ENCODE measurements around the gene CHTF18. TPM values are rescaled to one million over a fixed set of nuclear protein-coding genes. Genes with fewer than 3 reads are reported as not detected.

CHTF18 gene
- total RNA-seq, 1 donor from 2014 or later = 42.4 TPM

GRCh38 chr16:845351-845745, 56.9 kb downstream of the CHTF18 start:
- no peaks in the 10 kb centered on the region for H3K4me1 Mint-ChIP-seq
- H3K27me3 Mint-ChIP-seq = no peaks in the 10 kb centered on the region
- no peaks in the 10 kb centered on the region for H3K36me3 Mint-ChIP-seq (ENCODE audit: low read depth)
- no peak for ATAC-seq (ENCODE audit: low read depth)
- no peak overlapping the region for H3K4me3 Mint-ChIP-seq
- no peak for TF ChIP-seq CTCF (IDR thresholded peaks at IDR 0.05)
- intact Hi-C loops (cut with micrococcal nuclease) = no loop called here
- DNase-seq = no peak
- no peaks in the 10 kb centered on the region for H3K9me3 Mint-ChIP-seq
- POLR2A ChIA-PET = no interaction called here
- CTCF ChIA-PET = no interaction called here
- H3K27ac Mint-ChIP-seq = no peak overlapping the region

GRCh38 chr16:847151-847550, 58.7 kb downstream of the CHTF18 start:
- DNase-seq (no peak), ATAC-seq (ENCODE audit: low read depth) (no peak)
- POLR2A ChIA-PET = no interaction called here
- no peaks in the 10 kb centered on the region for H3K9me3 Mint-ChIP-seq
- no peak for TF ChIP-seq CTCF (IDR thresholded peaks at IDR 0.05)
- H3K36me3 Mint-ChIP-seq (ENCODE audit: low read depth) = no peaks in the 10 kb centered on the region
- H3K27ac Mint-ChIP-seq = no peak overlapping the region
- CTCF ChIA-PET = no interaction called here
- H3K4me3 Mint-ChIP-seq = no peak overlapping the region
- intact Hi-C loops (cut with micrococcal nuclease) = no loop called here
- H3K4me1 Mint-ChIP-seq = no peaks in the 10 kb centered on the region
- no peaks in the 10 kb centered on the region for H3K27me3 Mint-ChIP-seq

Other genes starting within 250 kb of the CHTF18 start
- gene PRR35, start 228.2 kb upstream of the CHTF18 start, total RNA-seq = not detected in 2 replicates
- gene NHLRC4, start 221.6 kb upstream of the CHTF18 start, total RNA-seq = 0.83 and 1.0 TPM in 2 replicates
- 46.7 and 53.1 TPM in 2 replicates for gene PIGQ, start 218.7 kb upstream of the CHTF18 start, total RNA-seq
- 10.5 and 13.1 TPM in 2 replicates for gene RAB40C, start 198.6 kb upstream of the CHTF18 start, total RNA-seq
- 0.42 and 0.47 TPM in 2 replicates for gene WFIKKN1, start 157.6 kb upstream of the CHTF18 start, total RNA-seq
- gene METTL26, start 152.3 kb upstream of the CHTF18 start, total RNA-seq = 48.7 and 49.9 TPM in 2 replicates
- gene MCRIP2, start 146.8 kb upstream of the CHTF18 start, total RNA-seq = 29.4 and 38.9 TPM in 2 replicates
- 24.8 and 33.7 TPM in 2 replicates for gene WDR90, start 139.3 kb upstream of the CHTF18 start, total RNA-seq
- 141 and 170 TPM in 2 replicates for gene RHOT2, start 120.5 kb upstream of the CHTF18 start, total RNA-seq
- gene RHBDL1, start 112.9 kb upstream of the CHTF18 start, total RNA-seq = 0.24 TPM in 1 of 2 replicates, not detected in the other
- 75.4 and 81.2 TPM in 2 replicates for gene STUB1, start 108.2 kb upstream of the CHTF18 start, total RNA-seq
- gene JMJD8, start 104.3 kb upstream of the CHTF18 start, total RNA-seq = 41.4 and 47.0 TPM in 2 replicates
- gene WDR24, start 98.2 kb upstream of the CHTF18 start, total RNA-seq = 13.9 and 14.8 TPM in 2 replicates
- gene FBXL16, start 82.8 kb upstream of the CHTF18 start, total RNA-seq = 0.75 and 0.88 TPM in 2 replicates
- 5.0 and 6.7 TPM in 2 replicates for gene METRN, start 73.5 kb upstream of the CHTF18 start, total RNA-seq
- 58.0 and 67.4 TPM in 2 replicates for gene ANTKMT, start 67.5 kb upstream of the CHTF18 start, total RNA-seq
- gene CCDC78, start 62.2 kb upstream of the CHTF18 start, total RNA-seq = 4.8 and 7.8 TPM in 2 replicates
- gene HAGHL, start 61.5 kb upstream of the CHTF18 start, total RNA-seq = 10.8 and 10.9 TPM in 2 replicates
- 42.4 and 43.1 TPM in 2 replicates for gene CIAO3, start 47.6 kb upstream of the CHTF18 start, total RNA-seq
- gene MSLN, start 27.9 kb upstream of the CHTF18 start, total RNA-seq = not detected in 2 replicates
- 32.2 and 35.3 TPM in 2 replicates for gene RPUSD1, start 239 bp upstream of the CHTF18 start, total RNA-seq
- not detected in 2 replicates for gene GNG13, start 12.1 kb downstream of the CHTF18 start, total RNA-seq
- gene LMF1, start 182.4 kb downstream of the CHTF18 start, total RNA-seq = 30.7 and 36.1 TPM in 2 replicates
- 0.18 and 0.27 TPM in 2 replicates for gene SOX8, start 193.2 kb downstream of the CHTF18 start, total RNA-seq

Data from activated B cell treated with CpG ODN at 0.5 μM for 24 hours (primary cell).